HG03280 (cell line): ENCODE data around the gene TRAPPC12.

Experiments used
- ATAC-seq: cut with Tn5 transposase; IDR thresholded peaks from one replicate; pipeline ENCODE4 v1.9.1; 2021; ENCODE audit warnings: mild to moderate bottlenecking, moderate library complexity; ENCODE audit not compliant: unreplicated experiment

Gene TRAPPC12

DNA sequence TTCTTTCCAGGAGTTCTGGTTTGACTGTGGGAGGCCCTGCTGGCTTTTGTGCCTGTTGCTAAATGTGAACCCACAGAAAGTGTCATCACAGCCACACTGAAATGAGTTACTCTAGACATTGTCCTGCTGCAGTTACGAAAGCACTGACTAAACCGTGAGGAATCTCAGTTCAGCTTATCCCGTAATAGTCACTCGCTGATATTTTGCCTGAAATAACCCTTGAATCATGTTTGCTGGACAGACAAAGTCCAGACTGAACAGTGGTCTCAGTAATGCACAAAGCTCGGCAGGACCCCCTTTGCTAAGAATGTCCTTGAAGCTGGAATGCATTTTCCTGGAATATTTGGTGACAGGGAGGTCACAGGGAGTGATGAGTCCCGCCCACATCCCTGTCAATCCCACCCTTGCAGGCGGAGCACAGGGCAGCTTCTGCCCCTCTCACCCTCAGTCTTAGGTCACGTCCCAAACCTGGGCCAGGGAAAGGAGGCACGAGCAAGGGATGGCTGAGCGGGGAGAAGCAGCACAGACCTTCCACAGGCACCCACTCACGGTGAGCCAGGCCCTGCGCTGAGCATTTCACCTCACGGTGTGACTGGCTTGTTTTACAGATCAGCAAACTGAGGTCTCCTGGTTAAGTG lies 86.5 kb downstream of the TRAPPC12 start:
- ATAC-seq = no peak

DNA sequence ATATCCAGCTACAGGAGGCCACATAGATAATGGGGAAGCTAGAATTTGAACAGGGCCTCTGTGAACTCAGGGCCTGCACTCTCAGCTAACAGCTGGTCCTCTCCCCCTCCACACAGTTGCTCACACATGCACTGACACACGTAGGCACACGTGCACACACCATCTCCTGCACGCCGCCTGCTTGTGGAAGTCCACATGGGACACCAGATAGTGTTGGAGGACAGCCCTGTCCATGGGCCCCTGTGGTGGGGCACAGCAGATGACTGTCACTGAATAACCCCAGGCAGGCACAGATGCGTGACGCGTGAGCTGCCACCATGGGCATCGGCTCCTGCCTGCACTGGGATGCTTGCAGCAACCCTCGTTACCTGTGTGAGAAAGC lies 87.0 kb downstream of the TRAPPC12 start:
- no peak for ATAC-seq

DNA sequence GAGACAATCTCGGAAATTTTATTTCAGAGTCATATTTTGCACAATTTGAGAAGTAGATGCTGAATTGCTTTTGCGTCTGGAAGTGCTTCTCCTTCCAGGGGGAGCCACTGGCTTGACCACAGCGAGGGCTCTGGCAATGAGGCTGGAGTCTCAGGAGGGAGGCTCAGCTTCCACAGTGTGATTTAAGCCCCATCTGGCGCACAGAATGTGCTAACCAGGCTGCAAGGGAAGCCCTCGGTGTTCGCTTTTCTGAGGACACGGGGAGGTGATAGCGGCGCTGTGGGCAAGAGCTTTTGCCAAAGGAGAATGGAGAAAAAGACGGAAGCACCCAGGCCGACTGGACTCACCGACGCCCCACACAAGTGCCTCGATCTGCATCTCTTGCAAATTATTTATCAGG lies 87.5 kb downstream of the TRAPPC12 start:
- ATAC-seq = no peak

DNA sequence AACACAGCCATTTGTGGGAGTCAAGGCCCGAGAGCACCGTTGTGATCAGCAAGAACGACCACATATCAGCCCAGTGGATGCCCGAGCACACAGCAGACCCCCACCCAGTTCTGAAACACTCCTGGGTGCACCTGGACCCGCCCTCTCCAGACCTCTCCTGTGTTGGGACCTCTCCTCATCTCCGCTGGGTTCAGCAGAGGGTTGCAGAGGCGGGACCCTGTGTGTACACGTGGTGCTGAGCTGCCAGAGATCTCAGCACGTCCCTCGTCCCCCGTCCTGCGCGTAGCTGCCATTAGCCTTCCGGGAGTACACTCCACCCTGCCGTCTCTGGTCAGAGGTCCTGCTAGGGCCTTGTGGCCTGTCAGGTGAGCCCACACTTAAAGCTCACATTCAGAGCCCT lies 88.2 kb downstream of the TRAPPC12 start:
- no peak for ATAC-seq

DNA sequence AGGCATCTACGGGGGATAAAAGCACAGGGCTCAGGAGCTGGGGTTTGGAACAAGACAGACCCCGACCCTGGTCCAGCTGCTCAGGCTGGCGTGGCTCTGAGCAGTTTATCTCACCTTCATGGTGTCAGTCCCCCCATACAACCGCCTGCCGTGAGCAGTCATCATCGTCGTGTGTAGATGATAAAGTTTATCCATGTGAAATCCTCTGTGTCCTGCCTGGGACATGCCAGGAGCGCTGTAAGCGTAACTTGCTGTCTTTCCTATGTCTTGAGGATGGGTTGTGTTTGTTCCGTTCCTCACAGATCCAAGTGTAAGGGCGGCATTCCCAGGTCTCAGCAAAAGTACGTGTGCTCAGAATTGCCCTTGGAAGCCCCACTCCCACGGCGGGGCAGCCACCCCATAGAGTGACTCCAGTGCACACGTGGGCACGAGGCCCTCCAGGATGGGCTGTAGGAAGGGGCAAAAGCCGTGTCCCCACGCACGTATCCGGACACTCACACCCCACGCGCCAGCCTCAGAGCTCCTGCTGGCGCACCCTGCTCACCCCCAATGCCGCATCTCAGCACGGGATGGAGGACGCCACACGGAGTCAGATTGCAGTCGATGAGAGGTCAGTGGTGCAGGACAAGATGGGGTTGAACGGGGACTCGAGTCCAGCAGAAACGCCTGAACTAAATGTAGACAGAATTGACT lies 88.9 kb downstream of the TRAPPC12 start:
- ATAC-seq = no peak

DNA sequence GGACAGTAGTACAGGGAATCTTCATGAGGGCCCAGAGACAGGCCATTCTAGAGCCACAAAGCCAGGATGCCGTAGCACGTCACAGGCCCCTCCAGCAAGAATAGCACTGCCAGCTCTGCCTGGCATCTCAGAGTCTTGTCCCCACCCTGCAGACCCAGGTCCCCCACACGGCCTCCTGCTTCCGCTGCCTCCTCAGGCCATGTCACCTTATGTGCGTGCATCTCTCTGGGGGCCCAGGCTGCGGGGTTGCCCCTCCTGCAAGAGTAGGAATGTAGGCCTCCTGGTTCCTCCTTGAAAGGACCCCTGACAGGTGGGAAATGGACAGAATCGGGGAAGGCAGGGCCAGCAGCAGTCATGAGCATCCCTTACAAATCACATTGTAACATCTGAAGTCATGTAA lies 90.0 kb downstream of the TRAPPC12 start:
- no peak for ATAC-seq

DNA sequence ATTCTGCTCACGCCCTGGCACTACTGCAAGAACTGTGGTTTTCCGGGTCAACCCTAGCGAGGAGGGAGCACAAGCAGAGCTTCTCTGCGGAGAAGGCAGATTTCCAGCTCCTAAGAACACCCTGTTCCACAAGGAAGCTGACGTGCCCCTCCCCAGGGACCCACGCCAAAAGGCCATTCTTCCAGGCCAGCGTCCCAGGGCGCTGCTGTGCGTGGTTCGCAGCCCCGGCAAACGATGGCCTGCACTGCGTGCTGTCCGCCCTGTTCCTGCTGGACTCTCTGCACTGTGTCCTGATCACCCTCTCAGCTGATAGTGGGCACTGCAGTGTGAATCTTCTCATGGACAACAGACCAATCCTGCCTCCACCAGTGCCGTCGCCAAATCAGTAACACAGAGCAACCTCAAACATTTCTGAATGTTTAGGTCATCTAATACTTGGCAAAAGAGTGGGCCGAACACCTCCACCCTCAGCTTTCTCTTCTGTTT lies 90.7 kb downstream of the TRAPPC12 start:
- ATAC-seq = no peak

DNA sequence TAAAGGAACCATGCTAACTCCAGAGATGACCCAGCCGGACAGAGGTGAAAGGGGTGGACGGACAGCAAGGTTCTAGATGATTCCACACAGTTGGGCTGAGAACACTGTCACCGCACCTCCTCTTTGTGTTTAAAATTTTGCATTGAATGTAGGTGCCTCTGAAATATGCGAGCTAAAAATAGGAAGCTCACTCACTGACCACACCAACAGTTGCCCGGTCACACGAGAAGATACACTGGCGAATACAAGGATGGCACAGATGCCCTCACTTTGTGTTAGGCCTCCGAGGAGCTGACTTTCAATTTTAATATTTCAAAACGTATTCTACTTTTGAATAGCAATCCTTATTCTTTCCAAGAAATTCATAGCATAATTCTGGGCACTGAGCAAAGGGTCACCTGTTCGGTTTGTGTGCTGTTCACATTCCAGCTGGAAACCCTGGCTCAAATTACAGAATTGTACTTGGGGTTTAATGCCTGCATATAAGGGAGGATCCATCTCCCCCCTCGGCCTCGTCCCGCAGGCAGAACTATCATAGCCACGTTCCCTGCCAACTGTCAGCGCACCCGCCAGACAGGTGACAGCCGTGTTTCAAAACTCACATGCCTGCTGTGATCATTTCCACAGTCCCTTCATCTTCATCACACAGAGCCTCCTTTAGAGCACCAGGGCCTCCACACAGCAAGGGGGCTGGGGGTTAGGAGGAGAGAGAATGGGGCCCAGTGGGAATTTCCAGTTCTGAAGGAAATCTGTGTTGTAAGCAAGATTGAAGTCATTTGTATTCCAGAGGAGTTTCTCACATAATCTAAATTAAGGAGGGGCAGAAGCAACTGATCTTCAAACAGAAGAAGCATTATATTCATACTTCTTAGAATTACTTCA lies 91.6 kb downstream of the TRAPPC12 start:
- no peak for ATAC-seq

DNA sequence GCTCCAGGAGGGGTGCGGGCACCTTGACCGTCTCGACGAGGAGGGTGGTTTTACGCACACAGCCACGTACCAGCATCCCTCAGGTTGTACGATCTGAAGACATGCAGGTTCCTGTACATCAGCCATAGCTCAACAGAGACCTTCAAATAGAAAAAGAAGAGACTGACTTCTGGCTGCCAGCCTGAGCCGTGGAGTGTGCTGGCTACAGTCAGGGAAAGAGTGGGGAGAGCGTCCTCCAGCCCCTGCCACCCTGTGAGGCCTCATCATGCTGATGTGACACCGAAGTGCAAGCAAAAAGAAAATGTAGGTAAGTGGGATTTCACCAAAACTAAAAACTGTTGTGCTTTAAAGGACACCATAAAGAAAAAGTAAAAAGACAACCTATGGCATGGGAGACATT lies 92.8 kb downstream of the TRAPPC12 start:
- no peak for ATAC-seq

DNA sequence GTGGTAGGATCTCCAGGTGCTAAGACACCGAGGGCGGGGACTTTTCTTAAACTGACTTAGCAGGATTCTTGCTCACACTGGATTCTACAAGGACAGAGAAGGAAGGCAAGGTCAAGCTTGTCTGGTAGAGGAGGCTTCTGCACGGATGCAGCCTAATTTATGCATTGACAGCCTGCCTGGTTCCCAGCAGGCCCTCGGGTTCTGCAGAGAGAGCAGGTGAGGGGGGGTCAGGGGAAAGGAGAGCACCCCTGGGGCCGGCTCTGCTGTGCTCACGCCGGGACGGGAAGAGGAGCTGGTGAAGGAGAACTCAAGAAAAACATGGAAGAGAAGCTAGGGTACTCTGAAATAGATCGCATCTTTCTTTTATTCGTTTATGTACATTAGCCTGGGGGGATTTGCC lies 93.5 kb downstream of the TRAPPC12 start:
- no peak for ATAC-seq

DNA sequence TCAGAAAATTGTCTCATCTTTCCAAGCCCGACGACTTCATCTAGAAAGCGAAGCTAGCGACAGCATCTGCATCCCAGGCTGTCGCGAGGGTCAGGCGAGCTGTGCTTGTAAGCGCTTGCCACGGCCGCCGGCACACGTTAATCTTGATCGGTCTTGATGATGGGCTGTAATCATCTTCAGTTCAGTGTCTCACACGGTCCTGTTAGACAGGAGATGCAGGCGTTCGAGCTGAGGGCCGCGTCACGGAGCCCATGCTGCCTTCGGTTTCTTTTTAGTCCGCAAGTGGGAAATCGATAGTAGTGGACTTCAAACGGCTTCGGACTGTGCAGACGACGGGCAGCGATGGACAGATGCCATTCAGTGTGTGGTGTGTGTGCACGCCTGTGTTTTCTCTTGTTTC lies 96.3 kb downstream of the TRAPPC12 start:
- ATAC-seq = no peak

DNA sequence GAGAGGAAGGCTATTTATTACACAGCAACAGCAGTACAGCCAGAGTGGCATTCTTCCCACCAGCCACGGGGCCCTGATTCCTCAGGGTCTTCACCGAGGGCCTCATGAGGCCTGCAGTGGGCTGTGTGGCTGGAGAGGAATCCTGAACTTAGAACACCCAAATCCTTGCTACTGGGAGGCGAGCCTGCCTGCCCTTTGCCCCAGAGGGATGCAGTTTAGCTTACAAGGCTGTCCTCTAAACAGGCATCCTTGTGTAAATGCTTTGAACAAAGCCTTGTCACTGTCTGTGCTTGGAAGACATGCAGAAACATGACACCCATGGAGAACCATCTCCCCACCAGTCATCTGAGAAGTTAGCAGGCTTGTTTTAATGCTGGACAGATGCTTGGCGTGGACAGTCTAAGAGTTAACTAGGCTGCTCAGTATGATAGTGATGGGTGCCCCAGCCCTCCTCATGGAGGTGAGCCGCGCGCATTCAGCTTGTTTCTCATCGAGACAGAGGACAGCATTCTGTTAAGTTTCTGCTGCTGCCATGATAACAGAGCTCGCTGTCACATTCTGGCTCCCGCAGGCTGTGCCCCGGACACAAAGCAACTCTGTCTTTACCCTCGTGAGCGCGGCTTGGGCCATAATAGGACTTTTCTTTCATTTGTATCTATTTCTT lies 97.0 kb downstream of the TRAPPC12 start:
- no peak for ATAC-seq

DNA sequence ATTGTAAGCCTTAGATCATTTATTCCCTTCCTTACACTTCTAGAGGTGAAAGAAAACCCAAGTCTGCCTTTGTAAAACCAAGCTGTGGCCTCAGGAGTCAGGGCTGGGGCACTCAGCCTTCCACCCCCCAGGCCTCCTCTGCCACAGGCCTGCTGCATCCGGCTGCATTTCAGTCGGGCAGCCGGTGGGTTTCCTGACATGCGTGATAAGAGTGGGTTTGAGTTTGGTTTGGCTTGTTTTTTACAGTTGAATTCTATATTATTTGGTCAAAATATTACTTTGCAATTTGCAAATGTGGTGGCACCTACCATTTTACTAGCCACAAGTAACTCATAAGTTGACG lies 97.5 kb downstream of the TRAPPC12 start:
- no peak for ATAC-seq

DNA sequence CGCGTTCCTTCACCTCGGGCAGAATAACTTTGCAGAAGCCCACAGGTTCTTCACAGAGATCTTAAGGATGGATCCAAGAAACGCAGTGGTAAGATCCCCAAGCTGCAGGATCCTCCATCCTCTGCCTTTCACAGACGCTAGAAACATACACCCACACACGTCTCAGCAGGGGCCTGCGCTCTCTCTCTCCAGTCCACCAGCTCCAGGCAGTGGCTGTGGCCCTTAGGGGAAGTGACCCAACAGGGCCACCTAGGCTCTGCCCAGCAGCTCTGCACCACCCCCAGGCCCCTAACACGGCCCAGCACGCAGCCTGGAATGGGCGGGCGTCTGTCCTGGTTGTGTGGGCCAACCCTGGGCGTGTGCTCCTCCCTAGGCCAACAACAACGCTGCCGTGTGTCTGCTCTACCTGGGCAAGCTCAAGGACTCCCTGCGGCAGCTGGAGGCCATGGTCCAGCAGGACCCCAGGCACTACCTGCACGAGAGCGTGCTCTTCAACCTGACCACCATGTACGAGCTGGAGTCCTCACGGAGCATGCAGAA lies 99.4 kb downstream of the TRAPPC12 start:
- ATAC-seq = no peak

DNA sequence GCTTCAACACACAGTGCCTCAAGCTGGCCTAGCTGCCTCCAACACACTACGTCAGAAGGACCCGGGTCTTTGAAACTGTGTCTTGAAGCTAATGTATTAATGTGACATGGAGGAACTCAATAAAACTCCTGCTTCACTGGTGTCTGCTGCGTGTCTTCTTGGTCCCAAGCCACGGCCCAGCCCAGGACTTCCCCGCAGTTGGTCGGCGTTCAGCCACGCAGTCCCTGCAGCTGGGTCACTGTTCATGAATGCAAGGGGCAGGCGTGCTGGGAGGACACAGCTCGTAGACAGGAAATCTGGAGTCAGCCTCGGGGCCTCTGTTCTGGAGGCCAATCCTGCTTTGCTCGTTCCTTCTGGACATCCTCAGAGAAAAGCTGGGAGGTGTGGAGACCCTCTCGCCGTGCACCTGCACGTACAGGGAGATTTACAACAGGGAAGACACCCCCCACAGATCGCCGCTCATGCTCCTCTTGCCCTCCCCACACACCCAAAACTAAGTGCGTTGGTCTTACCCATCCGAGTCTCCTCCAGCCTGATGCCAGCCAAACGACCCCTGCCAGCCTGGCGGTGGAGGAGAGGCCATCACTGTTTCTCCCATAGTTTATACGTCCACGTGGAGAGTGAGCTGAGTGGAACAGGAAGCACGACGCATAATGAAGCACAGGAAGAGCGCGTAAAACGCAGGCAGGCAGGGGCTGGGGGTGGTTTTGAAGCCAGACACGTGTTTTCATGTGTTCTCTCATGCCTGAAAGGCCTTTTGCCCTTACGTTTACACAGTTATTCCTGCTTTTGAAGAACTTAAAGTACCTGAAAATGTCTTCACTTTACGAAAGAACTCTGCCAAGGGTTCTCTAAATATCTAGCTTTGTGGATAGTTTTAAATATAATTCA lies 100.2 kb downstream of the TRAPPC12 start:
- ATAC-seq = no peak

DNA sequence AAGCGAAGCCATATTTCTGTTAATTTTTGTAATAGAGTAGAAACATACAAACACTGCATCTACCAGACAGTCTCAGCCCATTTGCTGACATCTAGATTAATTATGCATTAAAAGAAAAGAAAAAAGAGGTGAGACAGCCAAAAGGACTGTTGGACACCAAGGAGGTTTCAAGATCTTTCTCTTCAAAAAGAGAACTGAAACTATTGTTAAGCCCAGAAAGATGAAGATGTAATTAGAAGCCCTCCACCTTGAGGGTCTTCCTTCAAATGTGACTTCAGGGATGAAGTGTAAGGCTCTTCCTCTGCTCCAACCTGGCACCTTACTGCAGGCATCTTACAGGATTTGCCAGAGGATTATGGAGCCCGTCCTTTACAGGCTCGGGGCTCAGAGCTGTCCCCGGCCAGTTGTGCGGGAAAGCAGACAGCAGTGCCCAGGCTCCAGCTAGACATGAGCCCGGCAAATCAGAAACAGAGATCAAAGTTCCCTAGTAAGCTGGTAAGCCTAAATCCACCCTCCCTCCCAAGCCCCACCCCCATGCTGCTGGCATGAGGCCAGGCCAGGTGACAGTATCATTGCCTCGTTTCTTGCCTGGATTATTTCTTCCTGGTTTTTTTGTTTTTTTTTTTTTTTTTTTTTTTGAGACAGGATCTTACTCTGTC lies 101.0 kb downstream of the TRAPPC12 start:
- no peak for ATAC-seq

DNA sequence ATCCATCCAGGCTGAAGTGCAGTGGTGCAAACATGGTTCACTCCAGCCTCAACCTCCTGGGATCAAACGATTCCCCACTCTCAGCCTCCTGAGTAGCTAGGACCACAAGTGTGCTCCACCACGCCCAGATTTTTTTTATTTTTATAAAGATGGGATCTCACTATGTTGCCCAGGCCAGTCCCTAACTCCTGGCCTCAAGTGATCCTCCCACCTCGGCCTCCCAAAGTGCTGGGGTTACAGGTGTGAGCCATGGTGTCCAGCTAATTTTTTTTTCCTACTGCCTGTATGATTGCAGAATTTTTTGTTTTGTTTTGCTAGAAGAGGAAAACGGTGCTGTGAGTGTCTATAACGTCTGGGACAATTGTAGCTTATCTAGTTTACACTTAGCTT lies 101.5 kb downstream of the TRAPPC12 start:
- no peak for ATAC-seq

DNA sequence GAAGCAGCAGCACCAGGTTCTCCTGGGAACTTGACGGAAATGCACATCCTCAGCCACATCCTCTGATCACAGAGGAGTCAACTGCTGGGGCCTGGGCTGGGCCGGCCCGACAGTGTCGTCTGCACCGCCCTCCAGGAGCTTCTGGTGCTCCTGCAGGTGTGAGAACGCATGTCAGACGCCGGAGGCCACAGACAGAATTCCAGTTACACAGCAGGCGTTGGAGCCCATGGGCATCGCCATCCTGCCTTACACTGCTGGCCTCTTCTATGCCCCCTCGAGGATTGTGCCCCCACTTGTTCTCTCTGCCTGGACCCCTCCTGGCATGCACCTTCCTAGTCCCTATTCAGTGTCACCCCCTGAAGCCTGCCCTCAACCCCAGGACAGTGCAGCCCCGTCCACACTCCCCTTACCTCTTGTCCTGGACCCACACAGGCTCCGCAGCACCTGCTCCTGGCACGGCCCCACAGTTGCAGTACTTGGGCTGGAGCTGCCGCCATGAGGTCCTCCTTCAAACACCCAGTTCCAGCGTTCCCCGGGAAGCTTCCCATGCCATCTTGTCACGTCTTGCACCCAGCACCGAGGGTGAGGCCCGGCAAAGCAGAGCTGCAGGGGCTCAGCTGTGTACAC lies 102.4 kb downstream of the TRAPPC12 start:
- ATAC-seq = no peak

DNA sequence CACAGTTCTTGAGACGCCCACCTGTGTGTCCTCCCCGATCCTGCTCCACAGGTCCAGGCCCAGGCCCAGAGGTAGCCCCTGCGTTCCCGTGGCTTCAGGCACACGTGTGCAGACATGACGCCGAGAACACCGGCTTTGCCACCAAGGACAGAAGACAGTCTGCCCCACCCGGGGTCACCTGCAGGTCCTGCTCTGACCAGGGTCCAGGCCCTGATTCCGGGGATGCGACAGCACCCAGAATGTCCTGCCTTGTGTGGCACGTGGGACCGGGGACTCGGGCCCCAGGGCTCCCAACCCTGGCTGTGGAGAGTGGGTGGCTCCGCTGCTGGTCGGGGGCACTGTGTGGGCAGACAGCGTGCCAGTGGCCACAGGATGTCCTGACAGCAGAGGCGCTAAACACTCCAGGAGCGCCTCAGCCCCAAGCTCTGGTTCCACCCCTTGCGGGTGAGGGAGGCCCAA lies 102.9 kb downstream of the TRAPPC12 start:
- ATAC-seq = no peak
